CD4-positive, alpha-beta T cell treated with Interleukin-15 for 4 hours (primary cell): ENCODE measurements around the gene MINAR1.
"Not testable (repeated sequence)": the region's sequence is repeated elsewhere in the genome, so short reads cannot be mapped to it uniquely, and the experiment has no call there.

Source experiments
- DNase-seq: peaks from one replicate; pipeline ENCODE4 v3.0.0-alpha.2; 2020; ENCODE audit warnings: low spot score

The MINAR1 gene, protein sequence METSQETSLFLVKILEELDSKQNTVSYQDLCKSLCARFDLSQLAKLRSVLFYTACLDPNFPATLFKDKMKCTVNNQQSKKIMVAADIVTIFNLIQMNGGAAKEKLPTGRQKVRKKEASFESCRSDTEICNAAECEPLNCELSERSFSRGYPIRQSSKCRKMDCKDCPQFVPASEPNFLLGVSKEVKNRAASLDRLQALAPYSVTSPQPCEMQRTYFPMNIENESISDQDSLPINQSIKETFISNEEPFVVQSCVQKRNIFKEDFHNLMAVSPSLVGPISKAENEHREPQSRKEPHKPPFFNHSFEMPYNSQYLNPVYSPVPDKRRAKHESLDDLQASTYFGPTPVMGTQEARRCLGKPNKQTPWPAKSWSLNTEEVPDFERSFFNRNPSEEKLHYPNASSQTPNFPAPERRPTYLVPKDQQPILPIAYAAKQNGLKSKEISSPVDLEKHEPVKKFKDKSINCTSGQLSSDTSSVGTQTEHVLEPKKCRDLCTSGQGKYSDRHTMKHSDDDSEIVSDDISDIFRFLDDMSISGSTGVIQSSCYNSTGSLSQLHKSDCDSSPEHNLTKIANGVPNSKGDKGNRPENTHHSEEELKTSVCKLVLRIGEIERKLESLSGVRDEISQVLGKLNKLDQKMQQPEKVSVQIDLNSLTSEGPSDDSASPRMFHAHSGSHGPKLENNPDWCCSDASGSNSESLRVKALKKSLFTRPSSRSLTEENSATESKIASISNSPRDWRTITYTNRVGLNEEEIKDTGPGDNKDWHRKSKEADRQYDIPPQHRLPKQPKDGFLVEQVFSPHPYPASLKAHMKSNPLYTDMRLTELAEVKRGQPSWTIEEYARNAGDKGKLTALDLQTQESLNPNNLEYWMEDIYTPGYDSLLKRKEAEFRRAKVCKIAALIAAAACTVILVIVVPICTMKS

DNA sequence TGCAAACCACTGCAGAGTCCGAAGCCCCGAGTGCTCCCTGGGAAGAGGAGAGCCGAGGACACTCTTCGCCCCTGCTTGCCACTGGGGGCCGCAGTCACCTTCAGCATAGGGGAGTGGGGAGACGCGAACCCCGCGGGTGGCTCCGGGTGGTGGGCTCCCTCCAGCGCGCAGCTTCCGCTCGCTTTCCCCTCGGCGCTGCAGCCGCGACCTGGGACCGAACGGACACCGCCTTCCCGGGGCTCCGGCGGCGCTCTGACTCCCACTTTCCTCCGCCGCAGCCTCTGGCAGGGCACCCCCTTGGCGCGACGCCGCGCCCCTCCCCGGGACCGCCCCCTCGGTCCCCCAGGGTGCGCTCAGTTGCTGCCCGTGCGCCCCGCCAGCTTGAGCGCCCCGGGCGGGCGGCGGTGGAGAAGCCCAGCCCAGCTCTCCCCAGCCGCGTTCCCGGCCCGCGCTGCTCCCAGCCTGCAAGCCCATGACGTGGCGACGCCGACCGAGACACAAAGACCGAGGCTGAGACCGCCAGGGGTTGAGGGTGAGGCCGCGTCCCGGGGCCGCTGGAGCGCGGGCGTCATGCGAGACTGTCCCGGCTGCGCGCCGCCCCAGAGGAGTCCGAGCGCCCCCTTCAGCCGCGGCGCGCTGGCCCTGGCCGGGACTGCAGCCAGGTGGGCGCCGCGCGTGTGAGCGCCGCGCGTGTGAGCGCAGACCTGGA, at the start of gene MINAR1:
Gene MINAR1, plus strand, starts transcription at position 701 of the 709 bp plus-strand sequence. CDS start 23,812 bp downstream, outside the sequence.
- DNase-seq = no peak

- DNase-seq = no peak
Measured at GRCh38 chr15:79394231-79394630, 37.9 kb upstream of the MINAR1 start.

- no peak for DNase-seq
Measured at GRCh38 chr15:79396850-79397249, 35.3 kb upstream of the MINAR1 start.

- no peak for DNase-seq
Measured at GRCh38 chr15:79397269-79397910, 34.7 kb upstream of the MINAR1 start.

DNA sequence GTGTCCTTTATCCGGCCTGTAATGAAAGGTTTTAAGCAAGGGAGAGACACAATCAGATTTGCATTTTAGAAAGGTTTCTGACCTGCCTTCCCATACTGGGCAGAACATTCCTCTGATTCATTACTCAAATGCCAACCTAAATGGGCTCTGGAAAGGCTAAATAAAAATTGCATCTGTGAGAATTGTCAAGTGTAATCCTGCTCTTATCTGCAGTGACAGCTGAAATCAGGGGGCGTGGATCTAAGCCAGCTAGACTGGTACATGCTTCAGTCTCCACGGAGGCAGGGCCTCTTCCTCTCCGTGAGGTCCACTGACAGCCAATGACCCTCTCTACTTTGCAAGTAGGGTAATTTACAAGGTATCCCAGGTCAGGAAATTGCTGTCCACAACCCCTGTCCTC, 32.5 kb upstream of the MINAR1 start:
- no peak for DNase-seq

GRCh38 chr15:79400650-79401049, 31.5 kb upstream of the MINAR1 start:
- no peak for DNase-seq

- no peak for DNase-seq
Measured at GRCh38 chr15:79401301-79401700, 30.8 kb upstream of the MINAR1 start.

GRCh38 chr15:79402136-79402535, 30.0 kb upstream of the MINAR1 start:
- no peak for DNase-seq

- DNase-seq = no peak
Measured at GRCh38 chr15:79403501-79403900, 28.6 kb upstream of the MINAR1 start.

- DNase-seq = no peak
Measured at GRCh38 chr15:79406210-79406609, 25.9 kb upstream of the MINAR1 start.

- no peak for DNase-seq
Measured at GRCh38 chr15:79408041-79408440, 24.1 kb upstream of the MINAR1 start.

DNA sequence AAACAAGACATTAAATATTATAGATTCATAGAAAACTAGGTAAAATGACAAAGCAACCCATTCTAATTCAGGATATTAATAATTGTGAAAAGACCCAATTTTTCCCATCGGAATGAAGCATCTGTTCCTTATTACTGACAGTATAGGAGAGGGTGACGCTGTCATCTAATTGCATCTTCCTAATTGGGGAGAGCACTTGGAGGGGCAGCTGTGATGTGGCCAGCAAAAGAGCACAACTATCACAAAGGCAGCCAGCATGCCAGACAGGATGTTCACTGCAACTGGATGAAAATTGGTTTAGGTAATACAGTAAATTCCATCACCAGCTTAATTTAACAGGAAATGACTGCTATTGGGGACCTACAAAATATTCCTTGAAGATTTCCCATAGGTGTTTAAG, 21.9 kb upstream of the MINAR1 start:
- no peak for DNase-seq

- no peak for DNase-seq
Measured at GRCh38 chr15:79412010-79412409, 20.1 kb upstream of the MINAR1 start.

DNA sequence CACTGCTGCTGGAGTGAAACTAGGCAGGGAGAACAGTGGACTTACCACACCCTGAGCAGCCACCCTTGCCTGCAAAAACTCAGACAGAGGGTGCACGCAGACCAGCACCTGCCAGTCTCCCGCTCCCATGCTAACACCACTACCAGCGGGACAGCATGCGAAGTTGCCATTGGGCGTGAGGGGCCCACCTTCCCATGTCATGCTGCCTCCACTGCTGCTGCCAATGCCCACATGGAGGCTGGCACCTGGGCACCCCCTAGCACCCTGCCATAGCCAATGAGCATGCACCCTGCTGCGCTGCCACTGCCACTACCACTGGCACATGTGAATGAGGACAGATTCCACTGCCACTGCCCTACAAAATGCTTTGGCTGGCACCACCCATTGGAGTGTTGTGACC, 19.7 kb upstream of the MINAR1 start:
- no peak for DNase-seq

GRCh38 chr15:79416876-79417275, 15.3 kb upstream of the MINAR1 start:
- DNase-seq = no peak

- DNase-seq = no peak
Measured at GRCh38 chr15:79418693-79419279, 13.3 kb upstream of the MINAR1 start.

GRCh38 chr15:79425591-79426295, 6.4 kb upstream of the MINAR1 start:
- DNase-seq = no peak

- DNase-seq = not testable (repeated sequence)
Measured at GRCh38 chr15:79426899-79427298, 5.2 kb upstream of the MINAR1 start.

- no peak for DNase-seq
Measured at GRCh38 chr15:79427781-79428598, 4.1 kb upstream of the MINAR1 start.
